Measurements from ENCODE around the gene DACH2. TPM values are rescaled to one million over a fixed set of nuclear protein-coding genes. Genes with fewer than 3 reads are reported as not detected.

Gene DACH2
- total RNA-seq, 6 experiments from 2014 or later, result not detected

DNA sequence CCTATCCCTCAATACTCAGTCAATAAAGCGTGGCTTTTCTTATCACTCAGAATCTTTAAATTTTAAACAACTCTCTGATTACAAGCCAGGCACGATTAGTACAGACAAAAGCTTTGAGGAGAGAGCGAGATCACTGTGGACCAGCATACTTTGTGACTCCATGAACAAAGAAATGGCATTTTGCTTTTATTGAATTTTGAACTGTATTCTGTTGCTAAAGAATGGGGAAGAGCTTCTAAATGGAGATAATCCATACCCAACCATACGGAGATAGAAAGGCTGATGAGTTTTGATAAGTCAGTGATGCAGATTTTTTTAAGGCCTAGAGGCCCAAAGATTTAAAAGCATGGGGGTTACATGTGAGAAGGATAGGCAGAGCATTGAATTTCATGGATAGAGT lies 259.1 kb downstream of the DACH2 start:
- intact Hi-C loops (cut with DNase I), result no loop called here

GRCh38 chrX:86421771-86422170 lies 273.5 kb downstream of the DACH2 start:
- no peak for ATAC-seq

More for the DNA sequence above, 259.1 kb downstream of the DACH2 start:
- Histone ChIP-seq H3K4me1 (no peaks in the 10 kb centered on the region), H3K4me3 (no peak overlapping the region), H3K27ac (no peak overlapping the region), H3K36me3 (no peaks in the 10 kb centered on the region), H3K9me3 (no peaks in the 10 kb centered on the region), H3K27me3 (peaks cover 0 to 4% of the 10 kb centered on the region in 2 donors)
- DNase-seq, result no peak
- no peak for TF ChIP-seq POLR2A (IDR thresholded peaks at IDR 0.05)
- TF ChIP-seq, protein P1, sequence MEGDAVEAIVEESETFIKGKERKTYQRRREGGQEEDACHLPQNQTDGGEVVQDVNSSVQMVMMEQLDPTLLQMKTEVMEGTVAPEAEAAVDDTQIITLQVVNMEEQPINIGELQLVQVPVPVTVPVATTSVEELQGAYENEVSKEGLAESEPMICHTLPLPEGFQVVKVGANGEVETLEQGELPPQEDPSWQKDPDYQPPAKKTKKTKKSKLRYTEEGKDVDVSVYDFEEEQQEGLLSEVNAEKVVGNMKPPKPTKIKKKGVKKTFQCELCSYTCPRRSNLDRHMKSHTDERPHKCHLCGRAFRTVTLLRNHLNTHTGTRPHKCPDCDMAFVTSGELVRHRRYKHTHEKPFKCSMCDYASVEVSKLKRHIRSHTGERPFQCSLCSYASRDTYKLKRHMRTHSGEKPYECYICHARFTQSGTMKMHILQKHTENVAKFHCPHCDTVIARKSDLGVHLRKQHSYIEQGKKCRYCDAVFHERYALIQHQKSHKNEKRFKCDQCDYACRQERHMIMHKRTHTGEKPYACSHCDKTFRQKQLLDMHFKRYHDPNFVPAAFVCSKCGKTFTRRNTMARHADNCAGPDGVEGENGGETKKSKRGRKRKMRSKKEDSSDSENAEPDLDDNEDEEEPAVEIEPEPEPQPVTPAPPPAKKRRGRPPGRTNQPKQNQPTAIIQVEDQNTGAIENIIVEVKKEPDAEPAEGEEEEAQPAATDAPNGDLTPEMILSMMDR (IDR thresholded peaks at IDR 0.05), result no peak
- WGBS (ENCODE audit: insufficient coverage, low coverage, low lambda C conversion rate, missing lambda C conversion rate), result 60% methylated on average over 4 of the region's 4 CpGs
- ATAC-seq, result no peak

GRCh38 chrX:86436116-86436515 lies 287.9 kb downstream of the DACH2 start:
- Histone ChIP-seq H3K4me3 (no peak overlapping the region), H3K9me3 (no peaks in the 10 kb centered on the region), H3K36me3 (no peaks in the 10 kb centered on the region), H3K27me3 (no peaks in the 10 kb centered on the region), H3K4me1 (no peaks in the 10 kb centered on the region), H3K27ac (no peak overlapping the region)
- DNase-seq (no peak), ATAC-seq (no peak)
- TF ChIP-seq, protein P1 (IDR thresholded peaks at IDR 0.05), result no peak
- no peak for TF ChIP-seq POLR2A (IDR thresholded peaks at IDR 0.05)
- intact Hi-C loops (cut with DNase I), result no loop called here

More at GRCh38 chrX:86421771-86422170, 273.5 kb downstream of the DACH2 start:
- Histone ChIP-seq H3K36me3 (no peaks in the 10 kb centered on the region), H3K9me3 (no peaks in the 10 kb centered on the region), H3K27me3 (no peaks in the 10 kb centered on the region), H3K27ac (no peak overlapping the region), H3K4me3 (no peak overlapping the region), H3K4me1 (no peaks in the 10 kb centered on the region)
- 73% methylated on average over 1 of the region's 1 CpG for WGBS (ENCODE audit: insufficient coverage, low coverage, low lambda C conversion rate, missing lambda C conversion rate)
- TF ChIP-seq, protein P1 (IDR thresholded peaks at IDR 0.05), result no peak
- no peak for TF ChIP-seq POLR2A (IDR thresholded peaks at IDR 0.05)
- intact Hi-C loops (cut with DNase I), result no loop called here
- DNase-seq, result no peak

GRCh38 chrX:86455495-86455894 lies 307.2 kb downstream of the DACH2 start:
- 56% methylated on average over 3 of the region's 5 CpGs for whole genome bisulfite sequencing (ENCODE audit: insufficient coverage, low coverage, low lambda C conversion rate, missing lambda C conversion rate)
- H3K27ac ChIP-seq, result no peak overlapping the region
- ATAC-seq (no peak), DNase-seq (no peak)
- H3K36me3 ChIP-seq, result no peaks in the 10 kb centered on the region
- H3K27me3 ChIP-seq, result peaks cover 0 to 3% of the 10 kb centered on the region in 2 donors
- H3K4me3 ChIP-seq, result no peak overlapping the region
- H3K4me1 ChIP-seq, result no peaks in the 10 kb centered on the region
- TF ChIP-seq, protein P1 (IDR thresholded peaks at IDR 0.05), result no peak
- no peak for TF ChIP-seq POLR2A (IDR thresholded peaks at IDR 0.05)
- intact Hi-C loops (cut with DNase I), result no loop called here
- no peaks in the 10 kb centered on the region for H3K9me3 ChIP-seq

- Histone ChIP-seq H3K27me3 (peaks cover 0 to 3% of the 10 kb centered on the region in 2 donors), H3K9me3 (no peaks in the 10 kb centered on the region), H3K36me3 (no peaks in the 10 kb centered on the region), H3K4me1 (no peaks in the 10 kb centered on the region), H3K4me3 (no peak overlapping the region), H3K27ac (no peak overlapping the region)
- ATAC-seq (no peak), DNase-seq (no peak)
- TF ChIP-seq, protein P1 (IDR thresholded peaks at IDR 0.05), result no peak
- TF ChIP-seq POLR2A (IDR thresholded peaks at IDR 0.05), result no peak
- intact Hi-C loops (cut with DNase I), result no loop called here
- WGBS (ENCODE audit: insufficient coverage, low coverage, low lambda C conversion rate, missing lambda C conversion rate), result 25% methylated on average over 3 of the region's 3 CpGs
Observed at GRCh38 chrX:86460760-86461159, 312.5 kb downstream of the DACH2 start.
